Mesendoderm (in vitro differentiated cells): ENCODE data around the gene CD160.
"Not testable (repeated sequence)": the region's sequence is repeated elsewhere in the genome, so short reads cannot be mapped to it uniquely, and the experiment has no call there.

Experiments
- DNase-seq: peaks from one replicate; pipeline ENCODE4 v3.0.0; 2013
- H2AK5ac ChIP-seq: 2 replicates; pipeline ENCODE4 v1.6.1; 2013; ENCODE audit warnings: low read length, inconsistent platforms
- H2BK120ac ChIP-seq: 2 replicates; pipeline ENCODE4 v1.6.1; 2013; ENCODE audit warnings: low read depth, mild to moderate bottlenecking, low read length, moderate library complexity, mixed read lengths
- H2BK15ac ChIP-seq: replicated peaks from 2 replicates; pipeline ENCODE4 v1.6.1; 2013; ENCODE audit warnings: low read depth, mild to moderate bottlenecking, moderate library complexity
- H2BK5ac ChIP-seq: 2 replicates; pipeline ENCODE4 v1.6.1; 2013; ENCODE audit warnings: low read length, inconsistent platforms
- H3K18ac ChIP-seq: 2 replicates; pipeline ENCODE4 v1.6.1; 2013; ENCODE audit warnings: mild to moderate bottlenecking, low read length, mixed read lengths
- H3K23ac ChIP-seq: one replicate; pipeline ENCODE4 v1.6.1; 2013; ENCODE audit warnings: low read length
- H3K27ac ChIP-seq: 2 replicates; pipeline ENCODE4 v1.5.1; 2013; ENCODE audit warnings: low read depth, mild to moderate bottlenecking, inconsistent platforms, low read length, moderate library complexity
- H3K27me3 ChIP-seq: 2 replicates; pipeline ENCODE4 v1.6.1; 2013; ENCODE audit warnings: low read length, control low read depth, mild to moderate bottlenecking, inconsistent platforms; ENCODE audit not compliant: insufficient read depth, poor library complexity
- H3K36me3 ChIP-seq: 2 replicates; pipeline ENCODE4 v1.6.1; 2013; ENCODE audit warnings: low read length, inconsistent platforms; ENCODE audit not compliant: control insufficient read depth, insufficient read depth
- H3K4ac ChIP-seq: one replicate; pipeline ENCODE4 v1.6.1; 2013; ENCODE audit warnings: low read depth, mild to moderate bottlenecking, low read length, moderate library complexity
- H3K4me1 ChIP-seq: 2 replicates; pipeline ENCODE4 v1.6.1; 2013; ENCODE audit warnings: low read depth, low read length, inconsistent platforms; ENCODE audit not compliant: control insufficient read depth
- H3K4me2 ChIP-seq: 2 replicates; pipeline ENCODE4 v1.6.1; 2013; ENCODE audit warnings: low read length
- H3K4me3 ChIP-seq: 2 replicates; pipeline ENCODE4 v1.5.1; 2013; ENCODE audit warnings: mild to moderate bottlenecking, low read length
- H3K56ac ChIP-seq: one replicate; pipeline ENCODE4 v1.6.1; 2013; ENCODE audit warnings: low read length
- H3K79me1 ChIP-seq: 2 replicates; pipeline ENCODE4 v1.6.1; 2013; ENCODE audit warnings: low read length, inconsistent platforms
- H3K79me2 ChIP-seq: 2 replicates; pipeline ENCODE4 v1.6.1; 2013; ENCODE audit warnings: mild to moderate bottlenecking, low read length; ENCODE audit not compliant: control insufficient read depth, insufficient read depth
- H3K9ac ChIP-seq: 2 replicates; pipeline ENCODE4 v1.6.1; 2013; ENCODE audit warnings: low read length, inconsistent platforms
- H4K5ac ChIP-seq: one replicate; pipeline ENCODE4 v1.6.1; 2013; ENCODE audit warnings: low read length
- H4K8ac ChIP-seq: one replicate; pipeline ENCODE4 v1.6.1; 2013; ENCODE audit warnings: low read depth, mild to moderate bottlenecking, control low read depth, low read length, moderate library complexity
- WGBS: extraction: QIAGEN DNeasy Blood & Tissue Kit; methylation state at CpG from one replicate; pipeline ENCODE4 v1.1.7; 2013; ENCODE audit warnings: low lambda C conversion rate, missing lambda C conversion rate; ENCODE audit not compliant: insufficient coverage; ENCODE audit errors: extremely low coverage; 5-methylcytosine and 5-hydroxymethylcytosine counted together

The CD160 gene

DNA sequence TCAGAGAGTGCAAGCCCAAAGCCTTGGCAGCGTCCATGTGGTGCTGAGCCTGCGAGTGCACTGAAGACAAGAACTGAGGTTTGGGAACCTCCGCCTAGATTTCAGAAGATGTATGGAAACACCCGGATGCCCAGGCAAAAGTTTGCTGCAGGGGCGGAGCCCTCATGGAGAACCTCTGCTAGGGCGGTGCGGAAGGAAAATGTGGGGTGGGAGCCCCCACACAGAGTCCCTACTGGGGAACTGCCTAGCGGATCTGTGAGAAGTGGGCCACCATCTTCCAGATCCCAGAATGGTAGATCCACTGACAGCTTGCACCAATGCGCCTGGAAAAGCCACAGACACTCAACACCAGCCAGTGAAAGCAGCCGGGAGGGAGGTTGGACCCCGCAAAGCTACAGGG is 42.2 kb downstream of the CD160 start:
- not testable (repeated sequence) for H3K79me1 ChIP-seq, H3K79me2 ChIP-seq, H3K23ac ChIP-seq, H3K9ac ChIP-seq, H3K4me2 ChIP-seq, H2AK5ac ChIP-seq, H2BK5ac ChIP-seq, H3K27me3 ChIP-seq, H3K36me3 ChIP-seq, H3K4me1 ChIP-seq, H3K27ac ChIP-seq, H2BK15ac ChIP-seq, H3K4me3 ChIP-seq, H3K56ac ChIP-seq, H3K18ac ChIP-seq, H4K5ac ChIP-seq, H4K8ac ChIP-seq, H2BK120ac ChIP-seq, DNase-seq, H3K4ac ChIP-seq
- no CpG with 5 or more reads among the region's 11 CpGs for WGBS

DNA sequence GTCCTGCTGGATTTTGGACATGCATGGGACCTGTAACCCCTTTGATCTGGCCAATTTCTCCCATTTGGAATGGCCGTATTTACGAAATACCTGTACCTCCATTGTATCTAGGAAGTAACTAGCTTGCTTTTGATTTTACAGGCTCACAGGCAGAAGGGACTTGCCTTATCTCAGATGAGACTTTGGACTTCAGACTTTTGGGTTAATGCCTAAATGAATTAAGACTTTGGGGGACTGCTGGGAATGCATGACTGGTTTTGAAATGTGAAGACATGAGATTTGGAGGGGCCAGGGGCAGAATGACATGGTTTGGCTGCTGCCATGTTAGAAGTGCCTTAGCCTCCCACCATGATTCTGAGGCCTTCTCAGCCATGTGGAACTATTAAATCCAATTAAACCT is 42.7 kb downstream of the CD160 start:
- H3K9ac ChIP-seq, H2AK5ac ChIP-seq, H3K4ac ChIP-seq, H3K4me1 ChIP-seq, H4K8ac ChIP-seq, H3K23ac ChIP-seq, H2BK5ac ChIP-seq, H2BK15ac ChIP-seq, H3K18ac ChIP-seq, H3K36me3 ChIP-seq, H3K27me3 ChIP-seq, H3K79me1 ChIP-seq, H2BK120ac ChIP-seq, H4K5ac ChIP-seq, H3K79me2 ChIP-seq, H3K4me3 ChIP-seq, DNase-seq, H3K4me2 ChIP-seq, H3K56ac ChIP-seq, H3K27ac ChIP-seq: not testable (repeated sequence)
- no CpG with 5 or more reads among the region's 2 CpGs for WGBS

DNA sequence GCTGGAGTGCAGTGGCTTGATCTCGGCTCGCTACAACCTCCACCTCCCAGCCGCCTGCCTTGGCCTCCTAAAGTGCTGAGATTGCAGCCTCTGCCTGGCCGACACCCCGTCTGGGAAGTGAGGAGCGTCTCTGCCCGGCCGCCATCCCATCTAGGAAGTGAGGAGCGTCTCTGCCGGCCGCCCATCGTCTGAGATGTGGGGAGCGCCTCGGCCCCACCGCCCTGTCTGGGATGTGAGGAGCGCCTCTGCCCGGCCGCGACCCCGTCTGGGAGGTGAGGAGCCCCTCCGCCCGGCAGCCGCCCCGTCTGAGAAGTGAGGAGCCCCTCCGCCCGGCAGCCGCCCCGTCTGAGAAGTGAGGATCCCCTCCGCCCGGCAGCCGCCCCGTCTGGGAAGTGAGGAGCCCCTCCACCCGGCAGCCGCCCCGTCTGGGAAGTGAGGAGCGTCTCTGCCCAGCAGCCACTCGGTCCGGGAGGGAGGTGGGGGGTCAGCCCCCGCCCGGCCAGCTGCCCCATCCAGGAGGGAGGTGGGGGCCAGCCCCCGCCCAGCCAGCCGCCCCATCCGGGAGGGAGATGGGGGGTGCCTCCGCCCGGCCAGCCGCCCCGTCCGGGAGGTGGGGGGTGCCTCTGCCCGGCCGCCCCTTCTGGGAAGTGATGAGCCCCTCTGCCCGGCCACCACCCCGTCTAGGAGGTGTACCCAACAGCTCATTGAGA is 45.1 kb downstream of the CD160 start:
- H3K18ac ChIP-seq, H2BK15ac ChIP-seq, H2BK5ac ChIP-seq, H3K36me3 ChIP-seq, DNase-seq, H3K9ac ChIP-seq, H3K4me2 ChIP-seq, H4K5ac ChIP-seq, H3K56ac ChIP-seq, H2BK120ac ChIP-seq, H4K8ac ChIP-seq, H3K4ac ChIP-seq, H3K4me3 ChIP-seq, H3K4me1 ChIP-seq, H3K79me1 ChIP-seq, H3K27me3 ChIP-seq, H3K79me2 ChIP-seq, H3K23ac ChIP-seq, H2AK5ac ChIP-seq, H3K27ac ChIP-seq: not testable (repeated sequence)
- WGBS: no CpG with 5 or more reads among the region's 52 CpGs

DNA sequence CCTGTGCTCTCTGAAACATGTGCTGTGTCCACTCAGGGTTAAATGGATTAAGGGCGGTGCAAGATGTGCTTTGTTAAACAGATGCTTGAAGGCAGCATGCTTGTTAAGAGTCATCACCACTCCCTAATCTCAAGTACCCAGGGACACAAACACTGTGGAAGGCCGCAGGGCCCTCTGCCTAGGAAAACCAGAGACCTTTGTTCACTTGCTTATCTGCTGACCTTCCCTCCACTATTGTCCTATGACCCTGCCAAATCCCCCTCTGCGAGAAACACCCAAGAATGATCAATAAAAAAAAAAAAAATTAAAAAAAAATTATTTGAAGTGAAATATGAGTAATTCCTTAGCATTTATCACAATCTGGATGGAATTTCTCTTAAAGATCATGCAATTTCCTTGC is 45.8 kb downstream of the CD160 start:
- H4K8ac ChIP-seq, H3K36me3 ChIP-seq, H2AK5ac ChIP-seq, H4K5ac ChIP-seq, H3K4ac ChIP-seq, DNase-seq, H3K79me2 ChIP-seq, H2BK120ac ChIP-seq, H3K27me3 ChIP-seq, H3K4me1 ChIP-seq, H3K56ac ChIP-seq, H3K9ac ChIP-seq, H3K27ac ChIP-seq, H3K18ac ChIP-seq, H2BK5ac ChIP-seq, H3K4me2 ChIP-seq, H3K4me3 ChIP-seq, H2BK15ac ChIP-seq, H3K23ac ChIP-seq, H3K79me1 ChIP-seq: not testable (repeated sequence)
- no CpG with 5 or more reads among the region's 3 CpGs for WGBS

DNA sequence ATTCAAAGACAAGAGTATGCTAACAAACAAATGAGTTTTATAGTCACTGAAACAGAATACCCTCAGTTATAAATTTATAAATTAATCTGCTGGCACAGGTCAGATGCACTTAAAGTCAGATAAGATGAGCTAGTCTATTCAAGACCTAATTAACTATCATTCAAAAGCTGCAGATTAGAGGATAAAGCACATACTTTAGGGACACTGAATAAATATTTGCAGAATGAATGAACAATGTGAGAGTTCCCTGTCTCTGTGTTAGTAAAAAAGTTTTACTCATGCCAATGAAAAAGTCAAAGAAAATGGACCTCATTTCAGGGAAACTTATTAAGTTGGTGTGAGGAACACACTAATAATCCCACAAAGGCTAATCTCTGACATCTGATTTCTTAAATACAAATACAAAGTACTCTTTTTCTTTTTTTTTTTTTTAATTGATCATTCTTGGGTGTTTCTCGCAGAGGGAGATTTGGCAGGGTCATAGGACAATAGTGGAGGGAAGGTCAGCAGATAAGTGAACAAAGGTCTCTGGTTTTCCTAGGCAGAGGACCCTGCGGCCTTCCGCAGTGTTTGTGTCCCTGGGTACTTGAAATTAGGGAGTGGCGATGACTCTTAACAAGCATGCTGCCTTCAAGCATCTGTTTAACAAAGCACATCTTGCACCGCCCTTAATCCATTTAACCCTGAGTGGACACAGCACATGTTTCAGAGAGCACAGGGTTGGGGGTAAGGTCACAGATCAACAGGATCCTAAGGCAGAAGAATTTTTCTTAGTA is 46.5 kb downstream of the CD160 start:
- not testable (repeated sequence) for H3K18ac ChIP-seq, H2BK5ac ChIP-seq, H3K4me1 ChIP-seq, H2BK15ac ChIP-seq, H2BK120ac ChIP-seq, H2AK5ac ChIP-seq, H3K56ac ChIP-seq, H3K79me1 ChIP-seq, H3K4me2 ChIP-seq, H3K36me3 ChIP-seq, H3K27me3 ChIP-seq, H4K8ac ChIP-seq, H3K23ac ChIP-seq, H3K79me2 ChIP-seq, H3K27ac ChIP-seq, H3K9ac ChIP-seq, H4K5ac ChIP-seq, H3K4me3 ChIP-seq, H3K4ac ChIP-seq
- DNase-seq: peak; percentile 20
- no CpG with 5 or more reads among the region's 5 CpGs for WGBS
